HG02759 (cell line): ENCODE results near the gene KNDC1.
"Not testable (repeated sequence)": the region's sequence is repeated elsewhere in the genome, so short reads cannot be mapped to it uniquely, and the experiment has no call there.

Experiments used
- ATAC-seq: cut with Tn5 transposase; IDR thresholded peaks from one replicate; pipeline ENCODE4 v1.9.1; 2021; ENCODE audit warnings: mild to moderate bottlenecking, moderate library complexity; ENCODE audit not compliant: unreplicated experiment

Gene KNDC1

DNA sequence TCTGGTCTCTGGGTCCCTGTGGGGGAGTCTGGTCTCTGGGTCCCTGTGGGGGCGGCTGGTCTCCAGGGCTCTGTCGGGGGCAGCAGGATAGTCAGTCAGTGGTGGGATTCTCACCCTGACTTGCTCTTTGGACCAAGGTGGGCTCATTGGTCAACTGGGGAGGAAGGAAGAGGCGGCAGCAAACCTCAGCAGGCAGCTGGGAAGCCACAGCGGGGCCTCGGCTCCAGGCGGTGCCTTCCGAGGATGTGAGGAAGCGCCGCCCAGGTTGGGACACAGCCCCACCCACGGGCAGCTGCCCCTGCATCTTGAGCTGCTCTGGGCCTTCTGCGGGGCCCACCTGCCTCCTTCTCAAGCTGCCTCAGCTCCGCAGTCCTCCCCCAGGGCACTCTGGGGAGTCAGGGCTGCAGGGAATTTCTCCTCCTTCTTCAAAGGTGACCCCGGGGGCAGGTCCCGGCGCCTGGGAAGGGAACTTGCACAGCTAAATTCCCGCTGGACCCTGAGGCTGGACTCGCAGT is 20.4 kb upstream of the KNDC1 start:
- ATAC-seq: no peak

DNA sequence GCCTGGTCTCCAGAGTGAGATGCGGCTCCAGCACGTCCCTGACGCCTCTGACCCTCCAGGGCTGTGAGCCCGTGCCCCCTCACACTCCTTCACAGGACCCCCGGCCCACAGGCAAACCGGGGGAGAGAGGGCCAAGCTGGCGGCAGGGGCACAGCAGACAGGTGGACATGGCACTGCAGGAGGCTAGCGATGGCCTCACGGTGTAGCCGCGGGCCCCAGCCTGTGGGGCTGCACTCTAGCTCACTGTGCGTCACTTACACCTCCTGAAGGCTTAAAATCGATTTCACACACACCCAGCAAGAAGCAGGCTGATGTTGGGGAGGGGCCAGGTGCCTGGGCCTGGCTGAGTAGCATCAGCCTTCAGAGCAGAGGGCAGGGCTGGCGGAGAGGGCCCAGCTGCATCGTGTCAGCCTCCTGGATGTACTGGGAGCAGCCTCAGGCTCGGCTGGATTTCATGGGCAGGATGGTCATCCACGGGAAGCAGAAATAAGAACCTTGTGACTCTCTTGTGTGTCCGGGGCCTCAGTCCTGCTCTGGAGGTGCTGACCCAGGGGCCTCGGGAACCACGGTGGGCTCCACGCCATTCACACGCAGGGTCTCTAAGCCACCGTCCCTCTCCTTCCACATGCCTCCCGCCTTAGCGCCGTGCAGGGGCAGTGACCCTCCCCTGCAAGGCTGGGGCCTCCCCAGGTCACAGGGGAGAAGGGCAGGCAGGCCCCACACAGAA is 19.4 kb upstream of the KNDC1 start:
- ATAC-seq: no peak

DNA sequence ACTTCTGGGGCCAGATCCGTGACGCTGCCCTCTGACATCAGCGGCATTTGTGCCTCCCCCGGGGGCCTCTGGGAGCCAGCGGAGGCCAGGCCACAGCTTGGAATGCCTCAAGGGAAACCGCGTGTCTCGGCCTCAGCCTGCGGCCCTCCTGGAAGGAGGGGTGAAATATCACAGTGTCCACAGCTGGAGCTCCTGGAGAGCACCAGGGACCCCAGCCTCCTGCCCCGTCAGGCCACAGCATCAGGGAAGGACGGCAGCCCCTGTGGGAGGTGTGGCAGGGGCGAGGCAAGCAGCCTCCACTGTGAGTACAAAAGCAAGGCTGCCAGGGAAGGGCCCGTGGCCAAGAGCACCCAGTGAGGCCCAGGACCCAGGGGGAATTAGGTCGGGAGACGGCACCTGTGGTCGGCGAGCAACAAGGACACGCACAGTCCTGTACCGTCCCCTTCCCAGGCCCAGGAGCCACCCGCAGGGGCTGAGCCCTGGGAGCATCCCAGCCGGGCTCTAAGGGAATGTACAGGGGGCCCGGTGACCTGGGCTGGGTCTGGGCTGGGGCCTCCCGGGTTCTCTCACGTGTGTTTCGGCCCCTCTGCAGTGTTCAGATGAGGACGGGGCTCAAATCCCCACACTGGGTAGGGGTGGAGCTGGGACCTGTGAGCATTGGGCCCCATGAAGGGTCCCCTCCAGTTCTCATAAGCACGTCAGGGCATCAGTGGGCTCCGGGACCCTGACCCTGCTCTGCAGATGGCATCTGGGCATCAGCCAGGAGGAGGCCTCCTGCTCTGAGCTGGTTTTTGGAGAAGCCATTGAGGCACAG is 18.7 kb upstream of the KNDC1 start:
- no peak for ATAC-seq

DNA sequence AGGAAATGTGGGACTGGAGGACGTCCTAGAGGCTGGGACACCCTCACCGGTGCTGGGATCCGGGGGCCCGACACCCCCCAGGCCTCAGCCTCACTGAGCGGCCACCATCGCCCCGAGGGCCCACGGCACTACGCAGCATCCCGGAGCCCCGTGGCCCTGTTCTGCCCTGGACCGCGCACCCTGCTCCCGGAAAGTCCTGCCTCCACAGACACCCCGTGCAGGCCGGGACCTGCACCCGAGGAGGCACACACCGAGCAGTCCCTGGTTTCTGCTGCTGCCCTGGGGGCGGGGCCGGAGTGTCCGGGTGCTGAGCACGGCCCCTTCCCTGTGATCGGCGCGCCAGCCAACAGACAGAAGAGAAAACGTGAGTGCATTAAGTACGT is 18.1 kb upstream of the KNDC1 start:
- ATAC-seq: no peak

DNA sequence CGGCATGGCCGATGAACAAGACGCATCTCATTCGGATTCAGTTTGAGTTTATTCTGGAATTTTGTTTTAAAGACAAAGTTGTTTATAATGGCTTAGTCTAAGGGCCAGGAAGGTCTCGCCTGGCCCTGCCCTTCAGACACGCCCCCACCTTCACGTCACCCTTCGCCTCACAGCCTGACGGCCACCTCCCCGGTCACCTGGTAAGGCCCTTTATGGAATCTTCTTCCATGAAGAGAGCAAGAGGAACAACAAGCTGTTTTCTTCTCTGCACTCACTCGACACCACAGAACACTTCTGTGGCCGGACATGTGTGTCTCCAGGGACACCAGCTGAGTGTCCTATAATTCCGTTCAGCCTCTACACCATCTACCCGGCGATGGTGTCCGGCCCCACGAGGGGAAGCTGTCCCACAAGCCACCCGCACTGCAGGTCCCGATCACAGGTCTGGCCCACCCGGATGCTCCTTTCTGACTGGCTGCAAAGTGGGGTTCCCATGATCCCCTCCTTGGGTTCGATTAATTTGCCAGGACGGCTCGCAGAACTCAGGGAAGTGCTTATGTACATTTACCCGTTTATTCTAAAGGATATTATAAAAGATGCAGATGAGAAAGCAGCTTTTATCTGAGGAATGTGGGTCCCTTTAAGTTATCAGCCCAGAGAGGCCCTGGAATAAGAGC is 17.4 kb upstream of the KNDC1 start:
- no peak for ATAC-seq

DNA sequence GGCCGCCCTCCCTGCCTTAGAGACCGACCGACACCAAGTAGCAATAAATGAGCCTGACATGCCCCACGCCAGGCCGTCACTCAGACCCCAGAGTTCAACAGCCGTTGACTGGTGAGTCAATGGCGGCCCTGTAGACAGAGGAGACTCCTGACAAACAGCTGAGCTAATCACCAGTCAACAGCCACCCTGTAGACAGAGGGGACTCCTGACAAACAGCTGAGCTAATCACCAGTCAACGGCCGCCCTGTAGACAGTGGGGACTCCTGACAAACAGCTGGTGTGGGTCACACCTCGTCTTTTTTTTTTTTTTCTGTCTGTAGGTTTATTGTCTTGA is 16.9 kb upstream of the KNDC1 start:
- ATAC-seq: no peak

DNA sequence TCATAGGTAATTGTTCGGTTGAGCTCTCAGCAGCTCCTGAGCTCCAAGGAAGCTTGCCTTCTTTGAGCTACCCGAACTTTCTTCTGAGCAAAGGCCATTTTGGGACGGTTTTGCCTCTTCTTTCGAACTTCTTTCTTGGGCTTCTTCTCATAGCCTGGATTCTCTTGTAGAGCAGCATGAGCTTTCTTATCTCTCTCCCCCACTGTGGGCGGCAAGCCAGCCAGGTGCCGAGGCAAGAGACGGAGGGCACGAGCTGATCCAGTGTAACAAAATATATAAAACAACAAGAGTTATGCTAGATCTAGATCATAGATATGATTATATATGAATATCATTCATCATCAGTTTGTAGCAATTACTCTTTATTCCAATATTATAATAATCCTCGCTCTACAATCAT is 16.5 kb upstream of the KNDC1 start:
- no peak for ATAC-seq

DNA sequence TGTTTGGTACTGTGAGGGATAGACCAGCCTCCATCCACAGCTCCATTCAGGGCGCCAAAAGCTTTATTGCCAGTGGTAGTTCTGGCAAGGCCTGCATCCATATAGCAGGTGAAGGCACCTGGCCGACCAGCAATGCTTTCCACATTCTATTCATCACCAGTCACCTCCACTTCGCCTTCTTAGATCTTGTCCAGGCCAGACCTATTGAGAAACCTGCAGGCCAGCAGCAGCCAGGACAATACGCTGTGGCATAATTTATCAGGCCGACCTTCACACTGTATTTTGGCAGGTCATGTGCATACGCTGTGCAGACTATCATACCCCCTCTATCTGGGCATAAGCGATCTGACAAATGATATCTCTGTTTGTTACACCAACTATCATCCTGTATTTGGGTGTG is 15.2 kb upstream of the KNDC1 start:
- no peak for ATAC-seq

DNA sequence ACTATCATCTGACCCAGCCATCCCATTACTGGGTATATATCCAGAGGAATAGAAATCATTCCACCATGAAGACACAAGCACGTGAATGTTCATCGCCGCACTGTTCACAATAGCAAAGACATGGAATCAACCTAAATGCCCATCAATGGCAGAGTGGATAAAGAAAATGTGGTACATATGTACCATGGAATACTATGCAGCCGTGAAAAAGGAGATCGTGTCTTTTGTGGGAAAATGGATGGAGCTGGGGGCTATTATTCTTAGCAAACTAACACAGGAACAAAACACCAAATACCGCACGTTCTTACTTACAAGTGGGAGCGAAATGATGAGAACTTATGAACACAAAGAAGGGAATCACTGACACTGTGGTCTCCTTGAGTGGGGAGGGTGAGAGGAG is 9.8 kb upstream of the KNDC1 start:
- ATAC-seq: no peak

DNA sequence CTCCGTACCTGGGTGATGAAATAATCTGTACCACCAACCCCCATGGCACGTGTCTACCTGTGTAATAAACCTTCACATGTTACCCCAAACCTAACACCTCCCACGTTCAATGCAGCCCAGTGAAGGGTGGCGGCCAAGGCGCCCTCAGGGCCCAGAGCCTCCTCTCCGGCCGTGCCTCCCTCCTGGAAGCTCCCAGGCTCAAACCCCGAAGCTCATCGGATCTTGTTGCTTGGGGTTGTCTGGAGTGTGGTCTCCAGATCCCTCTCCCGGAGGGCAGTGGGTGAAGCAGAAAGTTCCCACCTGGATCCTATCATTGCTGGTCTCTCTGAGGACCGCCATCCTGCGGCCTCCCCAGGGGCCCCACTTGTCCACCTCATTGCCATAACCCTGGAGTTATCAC is 9.4 kb upstream of the KNDC1 start:
- ATAC-seq: no peak

DNA sequence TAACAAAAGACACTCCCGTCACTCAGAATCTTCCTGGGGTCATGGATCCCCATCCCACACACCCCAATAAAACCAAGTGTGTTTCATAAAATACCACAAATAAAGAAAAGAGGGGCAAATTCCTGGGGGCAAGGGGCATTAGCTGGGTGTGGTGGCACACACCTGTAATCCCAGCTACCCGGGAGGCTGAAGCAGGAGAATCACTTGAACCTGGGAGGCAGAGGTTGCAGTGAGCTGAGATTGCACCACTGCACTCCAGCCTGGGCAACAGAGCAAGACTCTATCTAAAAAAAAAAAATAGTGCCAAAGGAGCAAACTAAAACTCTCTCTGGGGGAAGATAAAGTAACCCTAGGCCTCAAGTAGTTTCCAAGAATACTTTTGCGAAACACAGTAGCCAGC is 8.9 kb upstream of the KNDC1 start:
- ATAC-seq: not testable (repeated sequence)

DNA sequence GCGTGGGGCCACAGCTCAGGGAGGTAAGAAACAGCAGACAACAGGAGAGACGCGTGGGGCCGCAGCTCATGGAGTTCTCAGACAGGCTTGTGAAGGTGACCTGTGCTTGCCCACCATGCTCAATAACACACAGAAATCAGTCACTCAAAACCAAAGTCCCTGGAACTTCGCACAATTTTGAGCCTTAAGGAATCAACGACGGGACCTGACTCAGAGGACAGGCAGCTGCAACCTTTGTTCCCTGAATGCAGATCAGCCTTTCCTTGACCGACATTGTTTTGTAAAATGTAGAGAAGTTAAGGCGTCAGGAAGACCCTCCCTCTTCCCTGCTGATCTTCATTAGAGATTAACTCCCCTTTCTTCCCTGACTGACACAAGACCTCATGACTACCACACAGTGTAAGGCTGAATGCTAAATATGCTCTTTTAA is 8.5 kb upstream of the KNDC1 start:
- no peak for ATAC-seq

DNA sequence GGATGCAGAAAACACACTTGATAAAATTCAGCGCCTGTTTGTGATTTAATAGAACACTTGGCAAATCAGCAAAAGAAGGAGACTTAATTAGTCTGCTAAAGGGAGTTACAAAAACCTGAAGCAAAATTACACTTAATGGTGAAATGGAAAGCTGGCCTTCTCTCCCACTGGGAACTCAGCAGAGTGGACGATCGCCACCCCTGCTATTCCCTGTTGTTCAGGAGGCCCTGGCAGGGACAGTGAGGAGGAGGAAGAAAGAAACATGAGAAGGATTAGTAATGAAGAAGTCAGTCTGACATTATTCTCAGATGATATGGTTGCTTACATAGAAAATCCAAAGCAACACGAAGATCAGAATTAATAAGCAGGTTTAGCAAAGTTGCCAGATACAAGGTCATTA is 5.6 kb upstream of the KNDC1 start:
- no peak for ATAC-seq

DNA sequence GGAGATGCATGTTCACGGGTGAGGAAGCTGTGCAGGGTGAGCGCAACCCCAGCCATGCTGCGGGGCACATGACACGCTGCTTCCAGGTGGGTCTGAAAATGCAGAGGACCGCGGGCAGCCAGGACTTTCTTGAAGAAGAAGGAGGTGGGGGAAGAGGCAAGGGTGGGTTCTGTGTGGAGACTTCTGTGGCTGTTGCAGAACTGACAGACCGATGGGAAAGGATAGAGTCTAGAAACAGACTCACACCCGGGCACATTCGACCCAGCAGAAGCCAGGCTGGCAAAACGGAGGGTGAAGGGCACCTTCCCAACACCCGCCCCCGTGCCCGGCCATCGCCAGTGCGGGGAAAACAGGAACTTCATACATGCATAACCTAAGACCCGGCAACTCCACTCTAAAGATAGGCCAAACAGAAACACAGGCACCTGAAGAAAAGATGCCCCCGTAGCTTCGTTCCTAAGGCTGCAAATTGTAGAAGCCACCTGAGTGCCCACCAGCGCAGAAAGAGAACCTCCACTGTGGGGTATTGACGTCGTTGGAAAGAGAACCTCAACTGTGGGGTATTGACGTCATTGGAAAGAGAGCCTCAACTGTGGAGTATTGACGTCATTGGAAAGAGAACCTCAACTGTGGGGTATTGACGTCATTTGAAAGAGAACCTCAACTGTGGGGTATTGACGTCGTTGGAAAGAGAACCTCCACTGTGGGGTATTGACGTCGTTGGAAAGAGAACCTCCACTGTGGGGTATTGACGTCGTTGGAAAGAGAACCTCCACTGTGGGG is 4.8 kb upstream of the KNDC1 start:
- no peak for ATAC-seq

DNA sequence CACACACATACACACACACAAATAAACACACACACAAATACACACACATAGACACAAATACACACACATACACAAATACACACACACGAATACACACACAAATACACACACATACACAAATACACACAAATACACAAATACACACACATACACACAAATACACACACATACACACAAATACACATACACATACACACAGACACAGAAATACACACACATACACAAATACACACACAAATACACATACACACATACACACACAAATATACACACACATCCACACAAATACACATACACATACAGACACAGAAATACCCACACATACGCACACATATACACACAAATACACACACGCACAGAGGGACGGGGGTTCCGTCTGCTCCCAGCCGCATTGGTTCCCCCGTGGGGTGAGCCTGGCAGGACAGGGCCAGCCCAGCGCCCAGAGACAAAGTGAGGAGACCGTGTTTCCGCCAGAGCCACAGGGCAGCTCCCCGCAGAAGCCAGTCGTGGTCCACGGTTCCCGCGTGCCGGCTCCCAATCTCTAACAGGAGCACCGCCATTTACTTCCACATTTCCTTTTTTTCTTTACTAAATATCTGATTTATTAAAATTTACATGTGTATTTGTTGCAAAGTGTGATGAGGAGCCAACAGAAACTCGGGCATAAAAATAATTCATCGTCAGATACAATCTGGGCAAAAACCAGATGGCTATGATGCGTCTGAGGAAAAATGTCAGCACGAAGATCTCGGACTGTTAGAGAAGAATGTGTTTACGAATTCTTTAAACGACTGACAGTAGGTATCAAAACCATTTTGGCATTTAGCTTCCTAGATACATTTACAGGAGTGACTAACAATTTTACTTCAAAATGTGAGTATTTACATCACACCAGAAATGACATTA is 3.1 kb upstream of the KNDC1 start:
- ATAC-seq: no peak

DNA sequence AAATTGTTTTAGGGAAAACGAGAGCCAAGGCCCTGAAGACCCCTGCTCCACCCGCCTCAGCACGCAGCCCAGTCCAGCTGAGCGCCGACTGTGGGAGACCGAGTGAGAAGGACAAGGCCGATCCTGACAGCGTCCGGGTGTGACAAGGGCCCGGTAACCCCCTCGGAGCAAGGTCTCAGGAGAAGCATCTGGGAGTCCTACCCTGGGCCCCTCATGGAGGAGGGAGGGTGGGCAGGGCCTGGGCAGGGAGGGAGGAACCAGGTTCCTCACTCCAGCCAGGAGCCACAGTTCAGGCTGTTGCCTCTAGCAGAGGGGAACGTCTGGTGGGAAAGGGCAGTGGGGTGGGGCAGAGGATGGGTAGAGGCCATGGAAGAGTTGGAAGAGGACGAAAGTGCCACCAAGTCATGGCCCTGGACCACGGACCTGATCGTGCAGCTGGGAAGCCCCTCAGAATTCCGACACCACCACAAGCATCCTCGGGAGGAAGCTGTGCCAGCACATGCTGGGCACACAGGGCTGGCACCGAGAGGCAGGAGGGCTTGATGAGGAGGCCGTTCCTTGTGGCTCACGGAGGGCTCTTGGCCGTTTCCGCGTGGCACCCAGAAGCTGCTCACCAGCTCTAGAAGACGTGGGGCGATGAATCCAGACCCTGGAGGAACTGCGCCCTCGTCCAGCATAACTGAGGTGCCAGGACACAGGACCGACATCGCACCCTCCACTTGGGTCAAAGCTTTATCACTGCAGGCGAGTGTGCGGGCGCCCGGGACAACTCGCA is 2.2 kb upstream of the KNDC1 start:
- no peak for ATAC-seq

DNA sequence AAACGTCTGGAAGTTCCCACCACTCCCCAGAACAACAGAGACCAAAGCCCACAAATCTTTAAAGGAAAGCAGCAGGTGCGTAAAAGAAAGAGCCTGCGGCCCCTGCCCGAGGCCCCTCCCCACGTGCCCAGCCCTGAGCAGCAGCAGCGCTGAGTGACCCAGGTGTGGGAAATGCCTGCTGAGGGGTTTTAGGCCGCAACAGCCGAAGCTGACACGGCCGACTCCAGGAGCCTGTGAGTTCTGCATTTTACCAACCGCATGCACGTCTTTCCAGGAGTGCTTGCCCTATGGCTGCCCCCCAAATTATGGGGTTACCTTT is 1.6 kb upstream of the KNDC1 start:
- ATAC-seq: no peak

DNA sequence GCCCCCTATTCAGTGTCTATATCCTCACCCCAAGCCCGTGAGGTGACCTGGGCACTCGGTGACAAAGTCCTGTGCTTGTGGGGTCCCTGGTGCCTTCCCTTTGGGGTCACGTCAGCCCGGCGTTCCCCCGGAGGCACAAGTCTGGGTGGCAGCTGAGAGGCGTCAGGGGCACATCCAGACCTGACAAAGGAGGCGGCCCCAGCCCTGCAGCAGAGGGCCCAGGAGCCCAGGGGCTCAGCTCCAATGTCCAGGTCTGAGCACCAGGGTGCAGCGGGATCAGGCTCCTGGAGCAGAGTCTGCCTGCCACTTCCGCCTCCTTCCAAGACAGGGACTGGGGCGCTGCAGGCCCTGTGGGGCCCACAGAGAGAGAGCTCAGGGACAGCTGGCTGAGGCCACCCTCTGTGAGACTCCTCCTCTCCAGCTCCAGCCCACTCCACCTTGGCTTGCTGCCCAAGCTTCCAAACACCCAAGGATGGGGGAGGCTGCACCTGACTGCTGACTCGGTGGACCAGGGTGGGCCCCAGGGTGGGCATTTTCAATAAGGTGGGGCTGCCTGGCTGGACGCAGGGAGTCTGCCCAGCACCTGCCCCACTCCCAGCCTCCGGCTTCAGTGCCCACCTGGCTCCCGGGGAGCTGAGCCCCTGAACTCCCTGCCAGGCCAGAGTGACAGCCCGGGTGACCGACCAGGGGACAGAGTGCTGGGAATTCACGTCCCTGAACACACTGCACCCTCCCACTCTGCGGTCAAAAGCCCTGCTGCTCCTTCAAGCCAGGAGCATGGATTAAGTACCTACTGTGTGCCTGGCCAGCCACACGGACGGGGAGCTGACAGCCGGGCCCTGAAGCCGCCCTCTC is 1.0 kb upstream of the KNDC1 start:
- ATAC-seq: no peak

DNA sequence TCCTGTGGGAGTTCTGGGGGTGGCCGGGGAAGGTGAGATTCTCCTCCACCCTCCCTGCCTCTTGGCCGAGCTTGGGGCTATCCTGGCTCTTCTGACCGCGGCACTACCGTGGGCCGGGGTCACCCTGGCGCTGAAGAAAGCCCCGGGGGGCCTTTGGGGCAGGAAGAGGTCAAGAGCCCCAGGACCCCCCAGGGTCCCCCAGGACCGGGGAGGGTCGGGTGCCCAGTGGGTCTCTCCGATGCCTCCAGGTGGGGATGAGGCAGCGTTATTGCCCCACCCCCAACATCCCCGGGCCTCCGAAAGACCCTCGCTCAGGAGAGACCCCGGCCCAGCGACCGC is 439 bp upstream of the KNDC1 start:
- no peak for ATAC-seq
